ENCODE measurements around the gene COL19A1.

Gene COL19A1

GRCh38 chr6:70051197-70052124 lies 185.1 kb downstream of the COL19A1 start:
- no peak overlapping the region for H3K4me3 ChIP-seq (ENCODE audit: low read depth, low read length)

- no peak overlapping the region for H3K4me3 ChIP-seq (ENCODE audit: low read depth, low read length)
These were observed 192.8 kb downstream of the COL19A1 start for GRCh38 chr6:70059039-70059719.

- no peak overlapping the region for H3K4me3 ChIP-seq (ENCODE audit: low read depth, low read length)
These were observed 194.3 kb downstream of the COL19A1 start for GRCh38 chr6:70060680-70061079.

GRCh38 chr6:70061546-70061945 lies 195.2 kb downstream of the COL19A1 start:
- H3K4me3 ChIP-seq (ENCODE audit: low read depth, low read length): no peak overlapping the region

GRCh38 chr6:70062010-70062409 lies 195.7 kb downstream of the COL19A1 start:
- no peak overlapping the region for H3K4me3 ChIP-seq (ENCODE audit: low read depth, low read length)

- H3K4me3 ChIP-seq (ENCODE audit: low read depth, low read length): no peak overlapping the region
These were observed 206.3 kb downstream of the COL19A1 start for GRCh38 chr6:70072540-70073179.

GRCh38 chr6:70073637-70074036 lies 207.3 kb downstream of the COL19A1 start:
- H3K4me3 ChIP-seq (ENCODE audit: low read depth, low read length): no peak overlapping the region

GRCh38 chr6:70079241-70079640 lies 212.9 kb downstream of the COL19A1 start:
- H3K4me3 ChIP-seq (ENCODE audit: low read depth, low read length): no peak overlapping the region

GRCh38 chr6:70080443-70081070 lies 214.2 kb downstream of the COL19A1 start:
- no peak overlapping the region for H3K4me3 ChIP-seq (ENCODE audit: low read depth, low read length)

GRCh38 chr6:70082830-70083229 lies 216.5 kb downstream of the COL19A1 start:
- no peak overlapping the region for H3K4me3 ChIP-seq (ENCODE audit: low read depth, low read length)

GRCh38 chr6:70086806-70087205 lies 220.4 kb downstream of the COL19A1 start:
- H3K4me3 ChIP-seq (ENCODE audit: low read depth, low read length): no peak overlapping the region

- no peak overlapping the region for H3K4me3 ChIP-seq (ENCODE audit: low read depth, low read length)
These were observed 227.8 kb downstream of the COL19A1 start for GRCh38 chr6:70094156-70094555.

GRCh38 chr6:70099732-70100131 lies 233.4 kb downstream of the COL19A1 start:
- H3K4me3 ChIP-seq (ENCODE audit: low read depth, low read length): no peak overlapping the region

GRCh38 chr6:70103798-70104197 lies 237.4 kb downstream of the COL19A1 start:
- no peak overlapping the region for H3K4me3 ChIP-seq (ENCODE audit: low read depth, low read length)

GRCh38 chr6:70107852-70108629 lies 241.7 kb downstream of the COL19A1 start:
- H3K4me3 ChIP-seq (ENCODE audit: low read depth, low read length): no peak overlapping the region

- H3K4me3 ChIP-seq (ENCODE audit: low read depth, low read length): no peak overlapping the region
These were observed 244.0 kb downstream of the COL19A1 start for GRCh38 chr6:70110126-70111022.

GRCh38 chr6:70111737-70112136 lies 245.4 kb downstream of the COL19A1 start:
- H3K4me3 ChIP-seq (ENCODE audit: low read depth, low read length): no peak overlapping the region

GRCh38 chr6:70112716-70113115 lies 246.4 kb downstream of the COL19A1 start:
- H3K4me3 ChIP-seq (ENCODE audit: low read depth, low read length): no peak overlapping the region

GRCh38 chr6:70113171-70113570 lies 246.8 kb downstream of the COL19A1 start:
- H3K4me3 ChIP-seq (ENCODE audit: low read depth, low read length): no peak overlapping the region
